Ramos (cell line): ENCODE measurements around the gene LMTK2.
"Not testable (repeated sequence)": the region's sequence is repeated elsewhere in the genome, so short reads cannot be mapped to it uniquely, and the experiment has no call there.

ENCODE experiments used
- in situ Hi-C: fragments of 300-500 bp; cut with MboI; formaldehyde crosslinking; loops from one replicate; pipeline ENCODE4 v1.14.3; 2022; ENCODE audit warnings: low sequenced_read_pairs; ENCODE audit not compliant: unreplicated experiment

LMTK2 gene

DNA sequence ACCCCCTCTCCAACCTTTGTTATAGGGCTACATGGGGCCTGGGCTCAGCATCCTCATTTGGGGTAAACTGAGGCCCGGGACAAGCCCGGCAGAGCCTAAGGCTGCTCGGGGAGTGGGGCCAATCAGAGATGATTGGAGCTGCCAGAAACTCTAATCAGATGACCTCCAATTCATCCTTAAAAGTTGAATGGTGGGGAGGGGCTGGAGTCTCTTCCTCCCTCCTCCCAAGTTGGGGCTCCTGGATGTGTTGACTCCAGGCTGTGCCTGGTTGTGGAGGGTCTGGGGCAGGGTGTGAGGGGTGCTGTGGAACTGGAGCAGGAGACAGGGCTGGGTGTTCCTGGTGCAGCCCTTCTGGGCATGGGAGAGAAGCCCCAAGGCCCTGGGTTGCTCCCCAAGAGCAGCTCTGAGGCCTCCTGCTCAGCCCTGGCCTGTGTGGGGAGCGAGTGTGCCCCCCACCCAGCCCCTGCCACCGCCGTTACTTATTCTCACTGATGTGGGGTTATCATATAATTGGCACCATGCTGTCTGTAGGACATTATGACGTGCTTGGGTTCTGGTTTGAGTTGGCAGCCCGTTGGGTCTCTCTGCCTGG, 106.7 kb downstream of the LMTK2 start:
- in situ Hi-C loops, result no loop called here

- in situ Hi-C loops, result no loop called here
These were observed 107.5 kb downstream of the LMTK2 start for GRCh38 chr7:98213888-98214810.

- in situ Hi-C loops, result no loop called here
These were observed 108.2 kb downstream of the LMTK2 start for GRCh38 chr7:98214811-98215321.

DNA sequence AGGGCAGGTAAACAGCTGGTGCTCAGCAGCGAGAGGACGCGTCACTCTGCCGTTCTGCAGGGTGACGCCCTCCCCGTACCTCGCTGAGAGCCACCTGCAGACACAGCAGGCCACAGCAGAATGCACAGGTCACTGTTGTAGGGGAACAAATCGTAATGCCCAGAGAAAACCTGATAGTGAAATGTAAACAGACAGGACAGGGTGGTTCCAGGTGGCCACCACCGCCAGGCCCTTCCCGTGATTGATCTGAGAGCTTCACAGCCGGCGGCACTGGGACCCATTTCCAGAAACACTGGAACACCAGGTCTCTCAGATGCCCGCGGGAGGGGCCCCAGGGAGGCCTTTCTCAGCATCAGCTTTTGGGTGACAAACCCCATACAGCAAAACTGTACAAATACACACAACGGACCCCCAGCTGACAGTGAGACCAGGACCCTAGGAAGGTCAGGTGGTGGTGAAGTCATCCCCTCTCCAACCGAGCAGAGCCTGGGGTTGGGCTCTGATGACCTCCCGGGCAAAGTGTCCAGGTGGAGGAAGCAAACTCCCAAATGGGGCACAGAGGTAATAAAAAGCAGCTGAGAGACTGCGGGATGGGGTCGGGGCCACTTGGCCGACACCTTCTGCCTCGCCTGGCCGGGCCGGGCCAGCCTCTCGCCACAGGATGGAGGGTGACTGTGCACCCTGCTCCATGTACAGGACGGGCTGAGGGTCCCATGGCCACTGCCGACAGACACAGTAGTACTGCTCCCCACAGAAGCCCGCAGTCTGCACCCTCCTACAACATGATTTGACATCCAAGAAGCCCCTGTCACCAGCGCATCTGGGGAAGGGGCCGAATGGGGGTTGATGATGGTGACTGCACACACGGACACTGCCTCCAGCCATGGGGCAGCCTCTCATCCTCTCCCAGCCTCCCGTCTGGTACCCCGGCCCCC, 109.2 kb downstream of the LMTK2 start:
- in situ Hi-C loops, result no loop called here

DNA sequence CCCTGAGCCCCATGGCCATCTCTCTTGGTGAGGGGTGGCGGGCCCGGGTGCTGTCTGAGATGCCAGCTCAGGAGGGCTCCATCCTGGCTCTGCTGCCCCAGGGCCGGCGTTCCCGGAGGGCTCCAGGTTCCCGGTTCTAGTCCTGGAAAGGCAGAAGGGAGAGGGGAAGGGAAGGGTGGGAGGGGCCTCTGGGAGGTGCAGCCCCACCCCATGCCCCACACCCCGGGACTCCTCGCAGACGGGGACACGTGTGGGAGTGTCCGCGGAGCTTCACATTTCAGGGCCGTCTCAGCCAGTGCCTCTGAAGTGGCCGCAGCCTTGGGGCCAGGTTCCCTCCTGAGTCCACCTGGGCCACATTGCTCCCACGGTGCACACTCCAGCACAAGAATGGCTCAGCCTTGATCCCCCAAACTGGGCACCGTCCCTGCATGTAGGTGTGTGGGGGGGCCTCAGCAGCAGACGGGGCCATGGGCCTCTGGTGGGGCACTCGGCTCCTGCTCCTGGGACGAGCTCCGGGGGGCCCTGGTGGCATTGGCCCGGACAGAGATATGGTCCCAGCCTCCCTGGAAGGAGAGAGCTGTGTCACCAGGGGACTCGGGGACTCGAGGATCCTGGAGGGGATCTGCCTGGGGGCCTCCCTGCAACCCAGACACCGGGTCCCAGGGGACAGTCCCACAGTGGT, 110.4 kb downstream of the LMTK2 start:
- in situ Hi-C loops, result no loop called here

- in situ Hi-C loops, result no loop called here
These were observed 111.2 kb downstream of the LMTK2 start for GRCh38 chr7:98217623-98218582.

GRCh38 chr7:98219382-98219781, 112.7 kb downstream of the LMTK2 start:
- in situ Hi-C loops, result not testable (repeated sequence)

DNA sequence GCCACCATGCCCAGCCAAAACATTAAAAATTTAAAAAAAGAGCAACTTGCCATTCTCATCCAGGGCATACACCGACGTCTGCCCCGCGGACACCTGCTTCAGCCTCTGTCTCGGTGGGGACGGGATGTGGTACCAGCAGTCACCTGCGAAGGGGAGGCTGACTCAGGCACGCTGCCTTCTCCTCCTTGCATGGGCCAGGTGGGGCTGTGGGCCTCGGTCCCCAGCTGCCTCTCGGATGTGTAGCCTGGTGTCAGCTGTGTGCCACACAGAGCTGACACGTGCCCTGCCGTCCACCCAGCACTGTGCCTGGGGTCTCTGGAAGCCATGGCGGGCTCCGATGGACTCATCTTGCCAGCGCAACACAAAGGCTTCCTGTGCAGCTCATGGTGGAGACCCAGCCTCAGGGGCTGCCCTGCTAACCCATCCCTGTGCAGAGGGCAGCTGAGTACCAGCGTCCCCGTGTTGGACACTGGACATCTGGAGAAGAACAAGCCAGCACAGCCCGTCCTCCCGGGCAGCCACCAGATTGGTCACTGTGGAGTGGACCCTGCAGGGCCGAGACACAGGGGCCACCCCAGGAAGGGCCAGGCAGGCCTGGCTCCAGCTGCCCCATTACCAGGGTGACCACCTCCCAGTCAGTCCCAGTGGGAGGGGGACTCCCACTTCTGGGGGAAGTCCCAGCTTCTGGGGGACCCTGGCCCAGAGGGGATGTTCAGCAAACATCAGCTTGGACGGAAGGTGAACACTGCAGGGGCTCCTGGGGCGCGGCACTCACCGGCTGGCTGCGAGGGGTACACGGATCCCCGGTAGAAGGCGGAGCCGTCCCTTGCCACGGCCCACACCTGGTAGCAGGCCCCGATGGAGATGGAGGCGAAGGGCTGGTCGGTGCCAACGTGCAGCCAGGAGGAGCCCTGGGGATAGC, 115.2 kb downstream of the LMTK2 start:
- in situ Hi-C loops, result no loop called here

DNA sequence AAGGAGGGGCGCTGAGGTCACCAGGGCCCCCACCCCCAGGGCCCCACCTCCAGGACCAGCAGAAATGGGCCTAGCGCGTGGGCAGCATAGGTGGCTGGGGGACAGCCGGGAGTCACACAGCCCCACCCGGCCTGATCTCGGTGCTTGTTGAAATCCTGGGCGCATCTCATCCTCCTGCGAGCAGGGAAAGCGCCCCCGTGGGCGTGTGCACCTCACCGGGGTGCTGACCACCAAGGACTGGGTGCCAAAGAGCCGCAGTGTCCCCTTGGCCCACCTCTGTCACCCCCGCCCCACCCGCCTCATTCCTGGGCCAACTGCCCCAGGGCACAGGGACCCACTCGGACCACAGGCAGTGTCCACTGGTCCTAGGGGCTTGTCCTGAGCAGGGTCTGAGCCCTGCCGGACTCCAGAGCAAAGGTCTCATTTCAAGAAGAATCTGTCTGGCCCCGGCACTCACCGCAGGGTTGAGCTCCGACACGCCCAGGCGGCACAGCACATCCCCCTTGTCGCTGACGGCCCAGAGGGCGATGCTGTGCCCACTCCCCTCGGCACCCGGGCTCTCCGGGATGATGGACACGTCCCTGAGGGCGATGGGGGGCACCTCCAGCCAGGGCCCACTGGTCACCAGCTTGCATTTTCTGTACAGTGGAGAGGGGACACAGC, 116.0 kb downstream of the LMTK2 start:
- in situ Hi-C loops, result no loop called here

- in situ Hi-C loops, result no loop called here
These were observed 116.8 kb downstream of the LMTK2 start for GRCh38 chr7:98223351-98223897.

DNA sequence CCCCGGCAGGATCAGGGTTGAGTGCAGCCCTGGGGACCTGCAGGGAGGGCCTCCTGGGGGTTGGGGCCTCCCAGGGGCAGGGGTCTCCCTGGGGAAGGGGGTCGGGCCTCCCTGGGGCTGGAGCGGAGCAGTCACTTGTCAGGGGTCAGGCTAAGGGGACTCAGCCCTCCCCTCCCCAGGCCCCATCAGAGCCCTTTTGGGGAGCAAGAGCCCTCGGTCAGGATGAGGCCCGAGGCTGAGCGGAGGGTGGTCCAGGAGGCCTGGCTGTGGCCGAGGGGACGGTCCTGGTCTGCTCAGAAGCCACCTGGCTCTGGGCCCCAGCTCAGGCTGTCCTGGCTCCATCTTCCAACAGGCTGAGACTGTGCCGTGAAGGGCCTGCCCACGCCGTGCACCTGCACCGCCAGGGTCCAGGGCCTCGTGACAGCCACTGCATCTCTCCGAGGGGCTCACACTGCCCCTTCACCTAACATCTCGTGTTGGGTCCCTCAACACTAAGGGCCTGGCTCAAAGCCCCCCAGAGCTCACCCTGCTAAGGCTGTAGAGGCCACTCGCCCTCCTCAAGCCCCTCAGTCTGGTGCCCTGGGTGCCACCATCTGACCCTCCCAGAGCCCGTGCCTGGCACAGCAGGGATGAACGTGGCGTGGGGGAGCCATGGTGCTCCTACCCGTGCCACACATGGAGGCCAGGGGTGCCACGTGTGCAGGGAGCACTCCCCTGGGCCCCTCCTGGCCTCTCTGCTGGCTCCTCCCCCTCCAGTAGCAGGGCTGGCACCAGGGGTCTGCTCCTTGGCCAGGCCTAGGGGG, 117.4 kb downstream of the LMTK2 start:
- in situ Hi-C loops, result no loop called here

- in situ Hi-C loops, result no loop called here
These were observed 118.1 kb downstream of the LMTK2 start for GRCh38 chr7:98224701-98225181.

DNA sequence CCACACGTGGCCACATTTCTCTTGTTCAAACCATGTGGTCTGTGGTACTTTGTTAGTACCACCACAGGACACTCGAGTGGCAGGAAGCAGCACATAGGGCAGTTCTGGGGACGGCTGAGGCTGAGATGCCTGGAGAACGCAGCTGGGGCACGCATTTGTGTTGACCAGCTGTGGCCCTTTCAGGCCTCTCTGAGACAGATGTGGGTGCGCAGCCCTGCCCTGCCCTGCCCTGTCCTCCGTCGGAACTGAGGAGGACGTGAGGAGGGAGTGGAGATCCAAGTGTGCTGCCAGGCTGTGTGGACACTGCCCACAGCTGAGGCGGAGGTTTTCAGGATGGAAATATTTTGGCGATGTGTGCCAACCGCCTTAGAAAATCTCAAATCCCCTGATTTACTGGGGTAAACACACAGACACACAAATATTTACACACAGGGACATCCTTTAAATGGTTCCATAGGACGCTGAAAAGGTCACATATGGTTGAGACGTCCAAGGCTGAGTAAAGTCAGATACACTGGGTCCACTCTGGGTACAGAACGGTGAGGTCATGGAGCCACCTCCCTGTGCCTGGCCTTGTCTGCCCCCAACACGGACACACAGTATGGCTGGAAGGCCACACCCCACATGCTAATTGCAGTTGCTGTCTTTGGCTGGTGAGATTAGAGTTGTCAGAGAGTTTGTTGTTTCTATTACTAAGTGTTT, 119.4 kb downstream of the LMTK2 start:
- in situ Hi-C loops, result no loop called here

- in situ Hi-C loops, result no loop called here
These were observed 121.3 kb downstream of the LMTK2 start for GRCh38 chr7:98227939-98228338.

- in situ Hi-C loops, result no loop called here
These were observed 122.1 kb downstream of the LMTK2 start for GRCh38 chr7:98228801-98229200.
